GM19025 (cell line): ENCODE results near the gene PBX3.

Experiments
- ATAC-seq: cut with Tn5 transposase; IDR thresholded peaks from one replicate; pipeline ENCODE4 v1.9.1; 2021; ENCODE audit warnings: mild to moderate bottlenecking, low read depth, moderate library complexity; ENCODE audit not compliant: unreplicated experiment

Gene PBX3

DNA sequence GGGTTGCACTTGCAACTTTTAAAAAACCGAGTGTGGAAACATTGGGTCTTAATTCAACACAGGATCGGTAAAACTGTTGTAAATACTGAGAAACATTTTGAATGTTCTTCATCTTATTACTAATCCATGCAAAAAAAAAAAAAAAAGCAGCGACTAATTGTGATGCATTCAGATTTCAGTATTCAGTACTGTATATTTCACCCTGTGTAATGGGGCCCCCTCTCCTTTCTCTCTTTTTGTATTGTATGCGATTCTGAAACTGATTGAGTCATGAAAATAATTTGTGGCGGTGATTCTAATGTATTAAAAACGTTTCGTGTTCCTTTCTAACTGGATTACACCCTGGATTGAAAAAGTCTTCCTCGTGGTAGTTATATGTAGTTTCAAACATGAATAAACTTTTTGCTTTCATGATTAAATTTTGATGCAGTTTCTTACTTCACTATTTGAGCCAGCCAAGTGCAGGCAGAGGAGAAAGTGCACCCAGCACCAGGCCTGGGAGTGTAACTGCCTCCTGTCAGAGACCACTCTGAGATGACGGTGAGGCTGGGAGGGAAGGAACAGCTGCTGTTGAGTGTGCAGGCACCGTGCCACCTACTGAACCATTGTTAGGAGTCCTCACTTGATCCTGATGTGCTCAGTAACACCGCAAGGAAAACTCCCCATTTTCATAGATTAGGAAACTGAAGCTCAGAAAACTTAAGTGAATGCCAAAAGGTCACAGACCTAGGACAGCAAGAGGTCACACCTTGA lies 220.0 kb downstream of the PBX3 start:
- no peak for ATAC-seq

DNA sequence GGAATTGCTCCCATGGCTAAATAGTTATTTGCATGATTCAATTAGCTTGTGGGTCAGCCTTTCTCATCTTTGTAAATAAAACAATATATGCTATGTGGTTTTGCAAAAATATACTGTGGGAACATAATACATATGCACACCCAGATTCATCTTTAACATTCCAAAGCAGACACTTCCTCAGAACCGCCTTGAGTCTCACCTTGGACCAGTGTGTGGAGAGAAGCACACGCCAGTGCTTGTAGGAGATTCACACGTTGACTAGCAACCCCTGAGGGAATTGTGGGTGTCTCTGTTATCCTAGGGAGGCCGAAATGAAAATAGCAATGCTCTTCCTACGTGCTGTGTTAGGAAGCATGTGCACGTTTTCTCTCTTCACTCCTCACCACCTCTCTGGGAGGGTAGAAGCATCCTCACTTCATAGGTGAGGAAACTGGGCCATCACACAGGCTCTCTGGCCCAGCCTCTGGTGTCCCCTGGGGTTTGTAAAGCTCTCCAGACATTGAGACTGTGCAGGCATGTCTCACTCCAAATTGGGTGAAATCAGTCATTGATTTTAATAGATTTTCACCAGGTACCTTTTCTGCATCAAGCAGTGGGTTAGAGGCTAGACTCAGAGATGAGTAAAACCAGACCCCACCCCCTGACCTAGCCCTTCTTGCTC lies 221.7 kb downstream of the PBX3 start:
- ATAC-seq: no peak

DNA sequence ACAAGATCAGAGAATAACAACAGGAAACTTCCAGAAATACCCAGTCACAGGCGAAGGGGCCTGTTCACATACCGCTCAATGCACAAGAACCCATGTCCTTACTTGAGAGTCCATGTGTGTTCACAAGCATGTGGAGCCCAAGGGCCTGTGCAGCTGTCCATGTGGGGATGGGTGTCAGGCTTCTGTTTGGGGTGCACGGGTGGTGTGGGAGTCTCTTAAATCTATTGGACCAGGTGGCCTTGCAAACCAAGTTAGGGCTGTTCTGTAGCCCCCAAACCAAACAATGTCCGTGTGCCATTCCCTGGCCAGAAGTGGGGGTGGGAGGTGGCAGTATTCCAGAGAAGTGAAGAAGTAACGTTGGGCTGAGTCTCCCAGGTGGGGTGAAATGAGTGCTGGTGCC lies 222.3 kb downstream of the PBX3 start:
- ATAC-seq: no peak

DNA sequence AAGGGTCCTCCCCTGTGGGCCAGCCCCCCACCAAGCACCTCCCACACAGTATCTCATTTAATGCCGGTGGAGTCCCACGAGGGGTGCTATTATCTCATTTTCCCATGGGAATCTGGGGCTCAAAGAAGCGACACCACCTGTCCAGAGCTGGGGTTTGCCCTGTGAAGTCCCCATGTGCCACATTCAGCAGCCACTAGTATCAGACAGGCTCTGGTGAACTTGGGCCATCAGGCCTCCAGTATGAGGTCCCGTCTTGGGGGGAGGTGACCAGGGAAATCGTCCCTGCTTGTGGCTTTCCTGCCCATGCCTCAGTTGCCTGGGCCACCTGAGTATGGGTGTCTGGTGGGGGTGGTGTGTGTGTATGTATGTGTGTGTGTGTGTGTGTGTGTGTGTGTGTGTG lies 222.7 kb downstream of the PBX3 start:
- ATAC-seq: no peak

DNA sequence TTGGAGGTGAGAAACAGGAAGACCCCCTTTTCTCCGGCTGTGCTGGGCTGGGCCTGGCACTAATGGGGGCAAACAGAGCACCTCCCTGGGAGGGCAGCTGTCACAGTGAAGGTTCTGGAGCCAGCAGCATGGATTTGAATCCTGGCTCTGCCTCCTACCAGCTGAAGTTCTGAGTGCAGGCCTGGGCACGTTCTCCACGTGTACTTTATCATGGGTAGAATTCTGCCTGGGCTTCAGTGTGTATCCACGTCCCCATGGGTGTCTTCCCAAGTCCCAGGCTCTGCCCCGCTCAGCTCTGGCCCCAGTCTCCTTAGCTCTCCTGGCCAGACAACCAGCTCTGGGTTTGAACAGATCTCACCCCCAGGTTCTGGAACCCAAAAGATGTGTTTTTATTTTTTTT lies 223.2 kb downstream of the PBX3 start:
- ATAC-seq: no peak

DNA sequence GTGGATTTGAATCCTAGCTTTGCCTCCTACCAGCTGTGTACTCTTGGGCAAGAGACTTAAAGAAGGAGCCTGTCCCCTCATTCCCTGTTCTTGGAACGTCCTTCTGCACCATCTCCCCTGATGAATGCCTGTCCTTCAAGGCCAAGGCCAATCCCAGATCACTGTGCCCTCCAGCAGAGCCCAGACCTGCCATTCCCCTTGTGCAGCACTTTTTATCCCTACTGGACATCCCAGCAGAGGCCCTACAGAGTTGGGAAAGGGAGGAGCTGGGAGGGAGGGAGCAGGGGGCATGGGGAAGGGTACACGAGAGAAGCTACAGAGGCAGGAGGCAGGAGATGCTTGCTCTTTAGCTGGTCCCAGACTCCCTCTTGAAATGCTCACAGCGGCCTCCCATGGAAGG lies 223.9 kb downstream of the PBX3 start:
- ATAC-seq: no peak

DNA sequence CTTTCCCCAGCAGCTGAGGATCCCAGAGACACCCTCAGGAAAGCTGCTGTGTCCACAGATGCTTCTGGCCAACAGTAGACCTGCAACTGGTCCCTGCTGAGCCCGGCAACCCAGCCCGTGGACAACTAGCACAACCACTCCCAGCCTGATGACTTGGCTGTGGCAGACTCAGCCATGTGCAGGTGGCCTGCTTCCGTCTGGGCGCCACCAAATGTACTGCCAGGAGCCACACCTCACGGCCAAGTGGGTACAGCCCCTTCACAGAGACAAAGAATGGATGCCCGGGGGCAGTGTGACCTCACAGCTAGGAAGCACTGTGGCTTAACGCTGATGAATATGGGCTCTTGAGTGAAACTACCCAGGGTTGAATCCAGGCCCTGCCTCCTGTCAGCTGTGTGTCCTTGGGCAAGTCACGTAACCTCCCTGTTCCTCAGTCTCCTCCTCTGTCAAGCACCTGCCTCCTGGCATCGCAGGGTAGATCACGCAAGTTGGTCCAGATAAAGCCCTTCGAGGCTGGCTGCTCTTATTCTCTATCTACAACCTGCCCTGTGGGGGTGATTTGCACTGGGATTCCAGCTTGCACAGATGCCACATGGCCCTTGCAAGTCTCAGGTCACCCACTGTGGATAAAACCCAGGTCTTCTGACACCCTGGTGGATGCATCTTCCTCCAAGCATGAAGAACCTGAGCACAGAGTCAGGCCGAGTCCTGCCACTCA lies 225.0 kb downstream of the PBX3 start:
- no peak for ATAC-seq

DNA sequence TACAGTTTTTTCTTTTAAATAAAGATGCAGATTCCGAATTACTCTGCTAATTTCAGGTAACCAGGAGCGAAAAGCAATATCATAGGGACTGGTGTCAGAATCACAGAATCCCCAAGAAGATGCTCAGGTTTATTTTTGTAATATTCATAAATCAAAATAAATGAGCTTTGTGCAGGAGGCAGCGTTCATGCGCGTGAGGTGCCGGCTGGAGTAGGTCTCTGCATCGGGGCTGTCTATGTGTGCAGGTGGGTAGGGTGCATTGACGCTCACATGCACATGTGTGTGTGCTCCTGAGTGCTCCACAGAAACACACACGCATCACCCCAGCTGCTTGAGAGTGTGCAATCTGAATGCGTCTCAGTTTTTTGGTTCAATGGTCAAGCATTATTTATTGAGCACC lies 226.4 kb downstream of the PBX3 start:
- no peak for ATAC-seq

DNA sequence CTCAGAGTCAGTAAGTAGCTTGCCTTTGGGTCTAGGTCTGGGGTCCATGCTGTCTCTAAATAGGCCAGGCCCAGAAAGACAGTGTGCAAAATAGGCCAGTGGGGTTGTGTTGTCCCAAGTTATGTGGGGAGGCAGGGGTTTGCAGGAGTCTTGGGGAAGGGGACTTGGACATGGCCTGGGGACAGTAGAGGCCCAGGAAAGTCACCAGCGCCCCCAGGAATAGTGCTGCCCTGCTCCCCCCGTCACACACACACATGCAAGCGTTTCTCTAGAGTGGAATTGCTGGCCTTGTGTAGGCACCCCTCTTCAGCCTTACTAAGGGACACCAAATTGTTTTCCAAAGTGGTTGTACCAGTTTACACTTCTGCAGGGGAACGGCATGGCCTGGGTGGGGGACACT lies 227.5 kb downstream of the PBX3 start:
- no peak for ATAC-seq

DNA sequence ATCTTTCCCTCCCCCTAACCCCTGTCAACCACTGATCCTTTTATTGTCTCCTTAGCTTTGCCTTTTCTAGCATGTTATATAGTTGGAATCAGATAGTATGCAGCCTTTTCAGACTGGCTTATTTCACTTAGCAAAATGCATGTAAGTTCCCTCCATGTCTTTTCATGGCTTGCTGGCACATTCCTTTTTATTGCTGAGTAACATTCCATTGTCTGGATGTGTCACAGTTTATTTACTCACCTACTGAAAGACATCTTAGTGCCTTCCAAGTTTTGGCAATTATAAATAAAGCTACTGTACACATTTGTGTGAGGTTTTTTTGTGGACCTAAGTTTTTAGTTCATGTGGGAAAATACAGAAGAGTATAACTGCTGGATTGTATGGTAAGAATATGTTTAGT lies 230.1 kb downstream of the PBX3 start:
- no peak for ATAC-seq

DNA sequence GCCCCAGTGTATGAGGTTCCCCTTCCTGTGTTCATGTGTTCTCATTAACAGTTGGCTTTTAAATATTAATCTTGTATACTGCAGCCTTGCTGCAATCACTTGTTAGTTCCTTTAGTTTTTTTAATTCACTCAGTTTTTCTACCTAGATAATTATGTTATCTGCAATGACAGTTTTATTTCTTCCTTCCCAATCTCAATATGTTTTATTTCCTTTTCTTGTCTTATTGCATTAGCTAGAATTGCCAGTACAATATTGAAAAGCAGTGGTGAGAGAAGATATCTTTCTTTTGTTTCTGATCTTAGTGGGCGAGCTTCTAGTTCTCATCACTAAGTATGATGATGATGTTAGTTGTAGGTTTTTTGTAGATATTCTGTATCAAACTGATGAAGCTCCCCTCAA lies 232.2 kb downstream of the PBX3 start:
- no peak for ATAC-seq

DNA sequence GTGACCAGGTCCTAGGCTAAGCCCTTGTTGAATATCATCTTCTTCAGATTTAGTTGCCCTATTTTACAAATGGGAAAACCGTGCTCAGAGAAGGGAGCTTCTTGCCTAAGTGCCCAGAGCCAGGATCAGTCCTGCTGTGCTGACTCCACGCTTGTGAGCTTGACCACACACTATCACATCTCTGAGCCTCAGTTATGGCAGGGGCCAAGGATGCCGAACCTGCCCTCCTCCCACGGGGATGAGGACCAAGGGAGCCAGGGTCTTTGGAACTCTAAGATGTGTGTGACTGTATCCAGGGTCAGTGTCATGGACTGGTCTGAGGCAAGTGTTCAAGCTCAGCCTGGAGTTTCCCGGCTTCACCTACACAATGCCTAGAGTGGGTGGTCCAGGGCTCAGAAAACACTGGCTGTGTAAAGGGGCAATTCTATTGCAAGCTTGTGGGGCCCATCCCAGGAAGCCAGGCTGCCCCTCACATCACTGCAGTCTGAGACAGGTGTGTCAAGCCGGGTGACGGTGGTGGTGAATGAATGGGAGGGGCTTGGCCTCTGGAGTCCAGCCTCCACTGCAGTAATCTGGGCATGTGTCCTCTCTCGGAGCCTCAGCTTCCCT lies 235.7 kb downstream of the PBX3 start:
- no peak for ATAC-seq

DNA sequence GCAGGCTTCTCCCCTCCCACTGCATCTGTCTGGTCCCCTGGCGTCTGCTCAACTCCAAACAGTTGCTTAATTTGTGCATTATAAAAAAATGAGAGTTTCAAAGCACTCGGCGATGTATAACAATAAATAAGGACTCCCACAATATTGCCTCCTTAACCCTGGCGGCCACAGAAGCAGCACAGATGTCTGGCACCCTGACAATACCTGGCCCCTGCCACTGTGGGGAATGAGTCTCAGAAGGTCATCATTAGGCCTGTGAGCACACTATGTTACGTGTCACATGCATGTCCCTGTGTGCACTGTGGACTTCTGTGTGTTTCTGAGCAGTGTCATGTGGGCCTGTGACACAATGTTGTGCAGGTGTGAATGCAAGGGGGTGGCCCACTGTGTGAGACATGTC lies 236.5 kb downstream of the PBX3 start:
- no peak for ATAC-seq

DNA sequence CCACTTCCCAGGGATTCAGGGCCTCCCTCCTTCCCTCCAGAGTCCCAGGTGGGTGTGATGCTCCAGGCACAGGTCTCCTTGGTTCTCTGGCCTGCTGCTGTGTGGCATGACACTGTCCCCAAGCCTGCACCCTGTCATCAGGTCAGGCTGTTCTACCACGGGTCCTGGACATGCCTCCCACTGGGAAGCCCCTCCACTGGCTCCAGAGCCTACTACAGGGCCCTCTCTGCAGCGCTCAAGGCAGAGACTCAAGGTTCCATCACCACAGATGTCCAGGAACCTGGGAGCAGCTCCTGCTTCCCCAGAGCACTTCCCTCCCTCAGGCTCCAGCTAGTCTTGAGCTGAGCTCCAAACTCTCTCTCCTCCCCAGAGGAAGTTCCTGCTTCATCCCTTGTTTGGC lies 237.3 kb downstream of the PBX3 start:
- no peak for ATAC-seq

DNA sequence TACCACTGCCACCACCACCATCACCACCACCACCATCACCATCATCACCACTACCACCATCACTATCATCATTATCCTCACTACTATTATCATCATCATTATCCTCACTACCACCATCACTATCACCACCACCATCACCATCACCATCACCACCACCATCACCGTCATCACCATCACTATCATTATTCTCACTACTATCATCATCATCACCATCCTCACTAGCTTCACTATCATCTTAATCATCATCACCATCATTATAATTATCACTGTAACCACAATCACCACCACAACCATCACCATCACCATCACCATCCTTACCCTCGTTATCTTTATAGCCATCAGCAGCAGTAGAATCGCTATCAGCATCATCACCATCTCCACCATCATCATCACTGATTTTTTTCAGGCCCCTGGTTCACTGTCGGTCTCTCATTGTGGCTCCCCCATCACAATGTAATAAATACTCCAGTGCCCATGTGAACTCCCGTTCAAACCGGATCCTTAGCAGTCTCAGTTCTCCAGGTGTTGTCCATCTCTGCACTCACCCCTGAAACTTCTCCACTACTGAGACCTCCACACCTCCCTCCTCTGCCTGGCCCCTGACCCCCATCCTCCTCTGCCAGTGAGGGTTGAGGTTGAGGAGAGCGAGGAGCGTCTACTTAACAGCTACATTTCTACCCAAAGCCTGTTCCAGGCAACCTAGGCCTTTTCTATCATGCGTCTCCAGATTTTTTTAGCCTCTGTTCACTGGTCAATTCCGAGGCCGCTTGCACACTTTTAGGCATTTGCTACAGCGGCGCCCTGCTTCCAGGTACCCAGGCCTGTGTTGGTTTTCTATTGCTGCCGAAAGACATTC lies 238.2 kb downstream of the PBX3 start:
- ATAC-seq: no peak

DNA sequence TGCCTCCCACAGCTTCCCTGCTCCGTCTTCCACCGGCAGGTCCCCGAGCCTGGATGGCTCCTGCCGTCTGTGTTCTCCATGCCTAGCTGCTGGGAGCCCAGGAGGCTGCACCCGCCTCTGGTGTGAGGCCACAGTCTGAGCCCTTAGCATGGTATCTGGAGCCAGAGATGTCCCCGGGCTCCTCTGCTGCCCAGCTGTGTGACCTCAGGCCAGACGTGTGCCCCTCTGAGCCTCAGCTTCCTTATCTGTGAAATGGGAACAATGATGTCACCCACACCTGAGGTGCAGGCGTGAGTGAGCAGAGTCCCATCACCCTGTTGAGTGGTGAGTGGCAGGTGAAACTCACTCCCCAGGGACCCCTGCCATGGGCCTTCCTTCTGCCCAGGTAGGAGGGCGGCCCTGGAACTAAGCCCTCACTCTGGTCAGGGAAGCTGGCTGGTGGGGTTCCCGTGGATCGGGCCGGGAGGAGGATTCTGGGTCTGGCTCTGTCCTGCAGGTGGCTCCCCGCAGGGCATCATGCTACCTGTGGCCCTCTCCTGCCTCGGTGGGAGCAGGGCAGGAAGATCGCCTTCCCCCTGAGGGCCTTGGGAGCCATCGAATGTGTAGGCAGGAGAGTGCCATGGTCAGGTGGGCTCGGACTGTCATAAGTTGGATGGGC lies 239.0 kb downstream of the PBX3 start:
- no peak for ATAC-seq

DNA sequence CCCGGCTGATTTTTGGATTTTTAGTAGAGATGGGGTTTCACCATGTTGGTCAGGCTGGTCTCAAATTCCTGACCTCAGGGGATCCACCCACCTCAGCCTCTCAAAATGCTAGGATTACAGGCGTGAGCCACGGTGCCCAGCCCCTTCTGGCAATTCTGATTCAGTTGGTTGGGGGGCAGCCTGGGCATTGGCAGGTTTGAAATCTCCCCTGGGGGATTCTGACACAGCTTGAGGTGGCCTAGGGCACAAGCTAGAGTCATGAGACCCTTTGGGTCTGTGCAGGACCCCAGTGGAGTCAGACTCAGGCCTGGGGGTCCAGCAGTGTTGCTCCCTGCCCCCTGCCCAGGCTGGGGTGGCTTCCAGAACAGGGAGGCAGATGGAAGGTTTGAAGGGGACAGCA lies 239.8 kb downstream of the PBX3 start:
- ATAC-seq: no peak

DNA sequence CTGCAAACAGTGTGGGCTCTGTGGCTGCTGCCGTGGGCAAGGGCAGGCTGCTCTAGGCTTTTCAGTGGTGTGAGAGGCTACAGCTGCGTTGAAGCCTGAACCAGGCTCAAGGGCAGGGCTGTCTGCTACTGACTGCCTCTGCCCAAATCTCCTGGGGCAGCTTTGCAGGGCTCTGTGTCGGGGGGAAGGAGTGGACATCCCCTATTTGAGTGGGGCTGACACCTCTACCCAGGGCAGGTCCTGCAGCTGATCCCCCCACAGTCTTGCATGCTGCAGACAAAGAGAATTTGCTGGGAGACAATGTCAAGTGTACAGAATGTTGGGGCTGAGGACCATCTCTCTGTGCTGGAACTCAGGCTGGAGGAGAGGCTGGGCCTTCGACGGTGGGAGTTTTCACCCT lies 240.2 kb downstream of the PBX3 start:
- ATAC-seq: no peak

DNA sequence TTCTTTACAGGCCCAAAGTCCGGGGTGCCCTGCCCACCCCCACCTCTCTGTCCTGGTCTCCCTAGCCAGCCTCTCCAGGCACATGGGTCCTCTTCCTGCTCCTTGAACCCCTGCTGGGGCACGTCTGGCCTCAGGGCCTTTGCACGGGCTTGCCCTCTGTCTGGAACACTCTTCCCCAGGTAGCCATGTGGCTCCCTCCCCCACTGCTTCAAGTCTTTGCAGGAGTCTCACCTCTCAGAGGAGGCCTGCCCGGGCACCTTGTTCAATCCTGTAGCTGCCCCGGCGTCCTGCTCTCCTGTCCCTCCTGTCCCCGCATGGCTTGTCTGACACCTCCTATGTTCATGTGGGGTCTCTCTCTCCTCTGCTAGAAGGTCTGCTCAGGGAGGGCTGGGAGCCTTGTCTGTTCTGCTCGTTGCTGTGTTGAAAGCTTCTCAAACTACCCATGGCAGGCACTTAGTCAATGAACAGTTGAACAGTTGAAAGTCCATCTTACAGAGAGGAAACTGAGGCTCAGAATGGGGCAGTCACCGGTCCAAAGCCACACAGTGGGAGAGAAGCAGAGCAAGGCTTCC lies 241.4 kb downstream of the PBX3 start:
- ATAC-seq: no peak

DNA sequence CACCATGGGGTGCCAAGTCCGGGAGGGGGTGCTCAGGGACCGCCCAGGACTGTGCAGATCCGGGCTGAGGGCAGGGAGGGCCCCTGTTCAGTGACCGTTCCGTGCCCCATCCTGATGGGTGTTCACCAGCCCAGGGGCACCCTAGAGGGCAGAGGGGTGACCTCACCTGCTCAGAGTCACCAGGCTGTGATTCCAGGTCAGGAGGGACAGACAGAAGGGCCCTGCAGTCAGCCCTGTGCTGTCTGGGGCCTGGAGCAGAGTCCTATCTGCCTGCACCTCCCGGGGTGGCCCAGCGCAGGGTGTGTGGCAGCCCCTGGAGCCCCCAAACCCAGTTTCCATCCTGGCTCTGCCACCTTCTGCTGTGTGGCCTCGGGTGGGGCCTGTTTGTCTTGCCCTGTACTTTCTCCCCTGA lies 241.9 kb downstream of the PBX3 start:
- no peak for ATAC-seq
